GM20000 (cell line): ENCODE measurements around the gene KRTAP12-2.
"Not testable (repeated sequence)": the region's sequence is repeated elsewhere in the genome, so short reads cannot be mapped to it uniquely, and the experiment has no call there.

Source experiments
- DNase-seq: peaks from one replicate; pipeline ENCODE4 v3.0.0; 2012; ENCODE audit warnings: low spot score
- TF ChIP-seq, protein P1 (sequence below): IDR thresholded peaks from 2 replicates; pipeline ENCODE4 v1.5.1; 2012; ENCODE audit warnings: mild to moderate bottlenecking, control low read depth; ENCODE audit errors: extremely low read depth, missing control alignments

The KRTAP12-2 gene

GRCh38 chr21:44650265-44650972, 16.3 kb downstream of the KRTAP12-2 start:
- TF ChIP-seq, protein P1, sequence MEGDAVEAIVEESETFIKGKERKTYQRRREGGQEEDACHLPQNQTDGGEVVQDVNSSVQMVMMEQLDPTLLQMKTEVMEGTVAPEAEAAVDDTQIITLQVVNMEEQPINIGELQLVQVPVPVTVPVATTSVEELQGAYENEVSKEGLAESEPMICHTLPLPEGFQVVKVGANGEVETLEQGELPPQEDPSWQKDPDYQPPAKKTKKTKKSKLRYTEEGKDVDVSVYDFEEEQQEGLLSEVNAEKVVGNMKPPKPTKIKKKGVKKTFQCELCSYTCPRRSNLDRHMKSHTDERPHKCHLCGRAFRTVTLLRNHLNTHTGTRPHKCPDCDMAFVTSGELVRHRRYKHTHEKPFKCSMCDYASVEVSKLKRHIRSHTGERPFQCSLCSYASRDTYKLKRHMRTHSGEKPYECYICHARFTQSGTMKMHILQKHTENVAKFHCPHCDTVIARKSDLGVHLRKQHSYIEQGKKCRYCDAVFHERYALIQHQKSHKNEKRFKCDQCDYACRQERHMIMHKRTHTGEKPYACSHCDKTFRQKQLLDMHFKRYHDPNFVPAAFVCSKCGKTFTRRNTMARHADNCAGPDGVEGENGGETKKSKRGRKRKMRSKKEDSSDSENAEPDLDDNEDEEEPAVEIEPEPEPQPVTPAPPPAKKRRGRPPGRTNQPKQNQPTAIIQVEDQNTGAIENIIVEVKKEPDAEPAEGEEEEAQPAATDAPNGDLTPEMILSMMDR: no peak
- DNase-seq: no peak

GRCh38 chr21:44649521-44650100, 17.1 kb downstream of the KRTAP12-2 start:
- no peak for DNase-seq
- TF ChIP-seq, protein P1: no peak

GRCh38 chr21:44648557-44649311, 18.0 kb downstream of the KRTAP12-2 start:
- TF ChIP-seq, protein P1: no peak
- DNase-seq: no peak

- TF ChIP-seq, protein P1: no peak
- DNase-seq: no peak
Observed at GRCh38 chr21:44647222-44647552, 19.5 kb downstream of the KRTAP12-2 start.

DNA sequence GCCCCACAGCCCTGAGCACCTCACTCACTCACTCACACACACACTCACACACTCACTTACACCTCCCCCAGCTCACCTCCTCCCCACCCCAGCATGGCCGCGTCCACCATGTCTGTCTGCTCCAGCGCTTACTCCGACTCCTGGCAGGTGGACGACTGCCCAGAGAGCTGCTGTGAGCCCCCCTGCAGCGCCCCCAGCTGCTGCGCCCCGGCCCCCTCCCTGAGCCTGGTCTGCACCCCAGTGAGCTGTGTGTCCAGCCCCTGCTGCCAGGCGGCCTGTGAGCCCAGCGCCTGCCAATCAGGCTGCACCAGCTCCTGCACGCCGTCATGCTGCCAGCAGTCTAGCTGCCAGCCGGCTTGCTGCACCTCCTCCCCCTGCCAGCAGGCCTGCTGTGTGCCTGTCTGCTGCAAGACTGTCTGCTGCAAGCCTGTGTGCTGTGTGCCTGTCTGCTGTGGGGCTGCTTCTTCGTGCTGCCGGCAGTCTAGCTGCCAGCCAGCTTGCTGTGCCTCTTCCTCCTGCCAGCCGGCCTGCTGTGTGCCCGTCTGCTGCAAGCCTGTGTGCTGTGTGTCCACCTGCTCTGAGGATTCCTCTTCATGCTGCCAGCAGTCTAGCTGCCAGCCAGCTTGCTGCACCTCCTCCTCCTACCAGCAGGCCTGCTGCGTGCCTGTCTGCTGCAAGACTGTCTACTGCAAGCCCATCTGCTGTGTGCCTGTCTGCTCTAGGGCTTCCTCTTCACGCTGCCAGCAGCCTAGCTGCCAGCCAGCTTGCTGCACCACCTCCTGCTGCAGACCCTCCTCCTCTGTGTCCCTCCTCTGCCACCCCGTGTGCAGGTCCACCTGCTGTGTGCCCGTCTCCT, 20.1 kb downstream of the KRTAP12-2 start, which contains the start of gene KRTAP10-11:
Gene KRTAP10-11 (plus strand): TSS at position 49 of the 856 bp plus-strand sequence. CDS start 45 bp downstream, at position 94.
- not testable (repeated sequence) for DNase-seq

DNA sequence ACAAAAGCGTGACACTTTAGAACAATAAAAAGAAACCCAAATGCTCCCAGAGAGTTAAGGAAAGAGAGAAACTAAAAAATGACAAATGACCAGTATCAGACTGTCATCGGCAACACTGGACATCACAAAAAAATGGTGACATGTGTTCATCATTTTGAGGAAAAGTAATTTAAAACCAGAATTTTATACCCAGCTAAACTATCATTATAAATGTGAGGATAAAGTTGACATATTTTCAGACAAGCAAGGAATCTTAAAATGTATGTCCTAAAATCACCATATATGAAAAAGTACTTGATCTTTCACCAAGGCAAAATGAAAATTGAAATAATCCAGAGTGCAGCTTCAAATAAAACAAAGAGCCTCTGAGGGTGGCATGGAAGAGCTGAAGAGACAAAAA, 21.8 kb downstream of the KRTAP12-2 start:
- DNase-seq: no peak
- TF ChIP-seq, protein P1: no peak

DNA sequence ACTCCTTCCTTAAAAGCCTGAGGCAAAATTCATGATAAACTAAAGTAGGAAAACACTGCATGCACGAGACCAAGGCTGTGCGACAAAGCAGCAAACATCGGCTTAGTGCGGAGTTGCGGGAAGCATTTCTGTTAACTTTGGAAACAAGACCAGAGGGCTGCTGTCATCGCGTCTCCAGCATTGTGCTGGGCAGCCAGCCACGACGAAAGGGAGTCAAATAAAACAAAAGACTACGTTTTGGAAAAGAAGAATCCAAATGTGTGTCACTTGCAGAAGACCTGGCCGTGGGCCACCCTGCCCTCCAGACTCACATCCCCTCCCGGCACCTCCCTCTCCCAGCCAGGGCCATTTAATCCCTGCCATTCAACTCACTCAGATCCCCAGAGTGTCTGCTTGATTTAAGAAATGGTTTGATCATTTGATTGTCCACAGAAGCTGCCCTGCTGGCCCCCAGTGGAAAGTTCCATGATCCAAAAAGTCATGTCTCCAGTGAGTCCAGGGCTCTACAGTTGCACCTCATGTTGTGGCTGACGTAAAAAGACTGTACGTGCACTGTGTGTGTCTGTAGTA, 22.9 kb downstream of the KRTAP12-2 start:
- no peak for DNase-seq
- TF ChIP-seq, protein P1: no peak
